Heart right ventricle (tissue), 16 donors: Measurements from ENCODE around the gene NCOA4. TPM values are rescaled to one million over a fixed set of nuclear protein-coding genes. Genes with fewer than 3 reads are reported as not detected.

Experiments
- ATAC-seq, 8 donors: fragments of 200-7000 bp; cut with Tn5 transposase; one replicate each; pipeline ENCODE4 v1.9.1; 2020; ENCODE audit warnings: mild to moderate bottlenecking in 8 of 8, moderate library complexity in 8 of 8, moderate number of reproducible peaks in 1 of 8
- DNase-seq, 2 donors: peaks; one replicate each; pipeline ENCODE4 v3.0.0-alpha.2; 2020
- H3K27ac ChIP-seq, 10 donors: fragments of 200-600 bp; sonication (generic) in 2 of 10; one replicate each; pipeline versions ENCODE4 v1.5.0 to v1.8.0; 2020 to 2022; ENCODE audit warnings: mild to moderate bottlenecking in 3 of 10
- H3K27me3 ChIP-seq, 7 donors: fragments of 200-600 bp; one replicate each; pipeline ENCODE4 v1.8.0; 2021 to 2022; ENCODE audit warnings: mild to moderate bottlenecking in 2 of 7
- H3K36me3 ChIP-seq, 9 donors: fragments of 200-600 bp; sonication (generic) in 1 of 9; one replicate each; pipeline versions ENCODE4 v1.5.0 to v1.8.0; 2020 to 2022; ENCODE audit warnings: mild to moderate bottlenecking in 2 of 9
- H3K4me1 ChIP-seq, 9 donors: fragments of 200-600 bp; sonication (generic) in 1 of 9; one replicate each; pipeline versions ENCODE4 v1.5.0 to v1.8.0; 2020 to 2022; ENCODE audit warnings: mild to moderate bottlenecking in 4 of 9
- H3K4me3 ChIP-seq, 10 donors: fragments of 200-600 bp; sonication (generic) in 2 of 10; one replicate each; pipeline versions ENCODE4 v1.5.0 to v1.8.0; 2020 to 2022; ENCODE audit warnings: mild to moderate bottlenecking in 7 of 10, moderate library complexity in 2 of 10
- H3K9me3 ChIP-seq, 11 donors: fragments of 200-600 bp in 10 of 11; sonication (generic) in 2 of 11; one replicate each; pipeline versions ENCODE4 v1.5.0 to v1.8.0; 2013 to 2022; ENCODE audit warnings: mild to moderate bottlenecking in 2 of 11, control low read depth in 1 of 11, moderate library complexity in 1 of 11
- WGBS, 2 donors: extraction: QIAGEN DNeasy Blood & Tissue Kit; methylation state at CpG; one replicate each; pipeline ENCODE4 v1.1.7; 2013; ENCODE audit warnings: inconsistent platforms in 1 of 2; 5-methylcytosine and 5-hydroxymethylcytosine counted together
- intact Hi-C, 10 donors: fragments of 100-400 bp; cut with DNase I; formaldehyde crosslinking; loops; one replicate each; pipeline versions ENCODE4 v1.11.1 to v1.14.2; 2022
- polyA plus RNA-seq, 2 donors: library from polyadenylated mRNA; stranded (reverse); fragments of 200-250 nt; gene quantifications; one replicate each; pipeline ENCODE4 v1.2.3, GENCODE V29; 2013
- total RNA-seq, 10 donors: library from RNA; stranded (reverse); fragmentation: NEBNext Ultra II Directional in 3 of 10; extraction: Animal tissue kit (Norgen Biotek cat#: 25700) in 3 of 10; gene quantifications; one replicate each; pipeline versions ENCODE4 v1.2.1 to v1.2.4, GENCODE V29; 2021 to 2023
- TF ChIP-seq, protein P1 (sequence below), 9 donors: fragments of 200-600 bp; sonication (generic) in 2 of 9; IDR thresholded peaks; one replicate each; pipeline versions ENCODE4 v1.5.0 to v1.8.0; 2021 to 2022; ENCODE audit warnings: antibody characterized with exemption in 9 of 9, mild to moderate bottlenecking in 5 of 9, moderate library complexity in 1 of 9
- donor health status: Arrhythmogenic right ventricular cardiomyopathy.
- donor health status: ischemic (EF 13 %, LVEDD 7.1; RV severe dilation, severe dysfunction).
- donor health status: healthy with polysubstance abuse.
- donor health status: DM: no; HTN: yes; CAD: no.
- donor health status: DM: no; HTN: no; CAD: no.
- donor health status: ischemic (EF 25% LVEDD 6.9; RV normal size, moderate dysfunction).
- donor health status: ischemic (EF 25% LVEDD 5.7; RV mildly dilated, moderate dysfunction).
- donor health status: healthy.
- donor health status: DM: yes; HTN: yes; CAD: no.
- donor health status: Ischemic cardiomyopathy.
- donor health status: ischemic (EF 35%, LVEDD 5.7; RV mildly dilated, moderate dysfunction).
- donor health status: nonischemic (EF 11% LVEDD 7.7; RV severe dilation, severe dysfunction).
- donor health status: DM: yes; HTN: yes; CAD: no.
- donor health status: PGD.
- donor health status: ischemic (EF 29% LVEDD 5.4; RV normal size, mild dysfunction).
- donor health status: nonischemic (EF 23%, LVEDD 6.1; RV moderate dilation, normal function).

The NCOA4 gene
- total and polyA plus RNA-seq, 12 donors = 36.7 to 287 (median 256) TPM

DNA sequence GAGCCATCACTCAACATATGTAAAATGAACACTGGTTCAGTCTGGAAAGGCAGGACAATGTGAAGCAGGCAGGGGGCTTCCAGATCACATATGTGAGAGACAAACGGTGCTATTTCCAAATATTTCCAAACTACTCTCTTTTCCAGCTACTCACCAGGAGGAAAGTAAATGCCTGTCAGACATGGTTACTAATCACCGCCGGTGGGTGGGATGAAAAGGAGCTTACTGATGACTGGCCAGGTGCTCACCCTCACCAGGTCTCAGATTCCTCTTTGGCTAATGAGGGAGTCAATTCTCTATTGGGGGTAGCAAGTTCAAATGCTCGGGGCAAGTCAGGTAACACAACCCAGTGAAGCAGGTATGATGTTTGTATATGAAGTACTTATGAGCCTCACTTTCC, 25.3 kb upstream of the NCOA4 start:
- Histone ChIP-seq H3K4me1 (no peaks in the 10 kb centered on the region), H3K27ac (no peak overlapping the region), H3K36me3 (no peaks in the 10 kb centered on the region), H3K9me3 (peaks cover 0 to 10% (median 0%) of the 10 kb centered on the region in 11 donors), H3K4me3 (no peak overlapping the region), H3K27me3 (peaks cover 0 to 12% (median 6%) of the 10 kb centered on the region in 7 donors)
- TF ChIP-seq, protein P1, sequence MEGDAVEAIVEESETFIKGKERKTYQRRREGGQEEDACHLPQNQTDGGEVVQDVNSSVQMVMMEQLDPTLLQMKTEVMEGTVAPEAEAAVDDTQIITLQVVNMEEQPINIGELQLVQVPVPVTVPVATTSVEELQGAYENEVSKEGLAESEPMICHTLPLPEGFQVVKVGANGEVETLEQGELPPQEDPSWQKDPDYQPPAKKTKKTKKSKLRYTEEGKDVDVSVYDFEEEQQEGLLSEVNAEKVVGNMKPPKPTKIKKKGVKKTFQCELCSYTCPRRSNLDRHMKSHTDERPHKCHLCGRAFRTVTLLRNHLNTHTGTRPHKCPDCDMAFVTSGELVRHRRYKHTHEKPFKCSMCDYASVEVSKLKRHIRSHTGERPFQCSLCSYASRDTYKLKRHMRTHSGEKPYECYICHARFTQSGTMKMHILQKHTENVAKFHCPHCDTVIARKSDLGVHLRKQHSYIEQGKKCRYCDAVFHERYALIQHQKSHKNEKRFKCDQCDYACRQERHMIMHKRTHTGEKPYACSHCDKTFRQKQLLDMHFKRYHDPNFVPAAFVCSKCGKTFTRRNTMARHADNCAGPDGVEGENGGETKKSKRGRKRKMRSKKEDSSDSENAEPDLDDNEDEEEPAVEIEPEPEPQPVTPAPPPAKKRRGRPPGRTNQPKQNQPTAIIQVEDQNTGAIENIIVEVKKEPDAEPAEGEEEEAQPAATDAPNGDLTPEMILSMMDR (IDR thresholded peaks at IDR 0.05) = no peak
- intact Hi-C loops = no loop called here
- no peak for ATAC-seq
- DNase-seq = no peak
- 90 to 92% methylated on average over 4 of the region's 4 CpGs for WGBS, 2 donors

DNA sequence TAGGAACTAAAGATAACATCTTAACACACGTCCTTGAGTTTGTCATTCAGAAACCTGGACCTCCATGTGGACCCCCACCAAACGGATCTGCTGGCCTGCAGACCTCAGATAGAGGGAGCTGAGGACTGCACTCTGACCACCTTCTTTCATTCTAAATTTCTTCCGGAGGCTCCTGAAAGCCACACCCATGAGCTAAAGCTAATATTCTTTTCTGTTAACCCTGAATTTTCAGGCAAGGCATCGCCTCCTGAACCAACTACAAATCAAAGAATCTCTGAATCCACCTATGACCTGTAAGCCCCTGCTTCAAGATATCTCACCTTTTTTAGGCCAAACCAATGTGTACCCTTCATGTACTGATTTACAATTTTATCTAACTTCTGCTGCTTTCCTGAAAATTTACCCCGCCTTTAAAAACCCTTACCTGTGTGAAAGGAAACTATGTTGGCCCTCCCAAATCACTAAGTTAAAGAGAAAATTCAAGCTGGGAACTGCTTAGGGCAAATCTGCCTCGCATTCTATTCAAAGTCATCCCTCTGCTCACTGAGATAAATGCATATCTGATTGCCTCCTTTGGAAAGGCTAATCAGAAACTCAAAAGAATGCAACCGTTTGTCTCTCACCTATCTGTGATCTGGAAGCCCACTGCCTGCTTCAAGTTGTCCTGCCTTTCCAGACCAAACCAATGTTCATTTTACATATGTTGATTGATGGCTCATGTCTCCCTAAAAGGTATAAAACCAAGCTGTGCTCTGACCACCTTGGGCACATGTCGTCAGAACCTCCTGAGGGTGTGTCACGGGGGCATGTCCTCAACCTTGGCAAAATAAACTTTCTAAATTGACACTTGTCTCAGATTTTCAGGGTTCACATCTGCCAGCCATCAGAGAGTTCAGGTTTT, 23.4 kb upstream of the NCOA4 start:
- TF ChIP-seq, protein P1 (IDR thresholded peaks at IDR 0.05) = no peak
- DNase-seq (no peak), ATAC-seq (no peak)
- Histone ChIP-seq H3K4me3 (no peak overlapping the region), H3K27me3 (peaks cover 0 to 16% (median 6%) of the 10 kb centered on the region in 7 donors), H3K27ac (no peak overlapping the region), H3K9me3 (peaks cover 0 to 10% (median 0%) of the 10 kb centered on the region in 11 donors), H3K4me1 (no peaks in the 10 kb centered on the region), H3K36me3 (no peaks in the 10 kb centered on the region)
- WGBS, 2 donors = 56 to 58% methylated on average over 9 of the region's 9 CpGs
- intact Hi-C loops = no loop called here

DNA sequence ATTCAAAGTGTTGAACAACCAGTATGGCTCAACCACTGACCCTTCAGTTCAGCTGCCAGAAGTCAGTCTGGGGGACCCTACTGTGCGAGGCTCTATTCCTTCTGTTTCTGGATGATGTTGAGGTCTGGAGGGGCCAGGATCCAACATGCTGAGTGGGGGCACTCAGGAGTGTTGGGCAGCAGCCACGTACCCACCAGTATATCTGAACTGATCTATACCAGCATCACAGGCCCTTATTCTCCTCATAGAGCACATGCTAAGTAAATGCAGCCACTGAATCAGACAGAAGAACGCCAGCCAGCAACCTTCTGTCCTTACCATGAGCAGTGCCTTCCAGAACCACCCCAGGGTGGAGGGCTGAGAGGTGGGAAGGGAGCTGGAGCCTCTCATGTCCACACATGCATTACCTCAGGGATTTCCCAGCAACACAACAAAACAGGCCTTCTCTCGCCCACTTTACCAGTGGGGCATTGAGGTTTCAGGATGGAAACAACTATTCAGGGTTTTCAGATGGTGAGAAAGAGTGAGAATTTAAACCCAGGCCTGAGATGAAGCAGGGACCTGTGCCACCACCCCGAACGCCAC, 22.5 kb upstream of the NCOA4 start:
- WGBS, 2 donors = 86 to 90% methylated on average over 6 of the region's 6 CpGs
- peaks cover 0 to 25% (median 6%) of the 10 kb centered on the region in 7 donors for H3K27me3 ChIP-seq
- no peak overlapping the region for H3K4me3 ChIP-seq
- TF ChIP-seq, protein P1 (IDR thresholded peaks at IDR 0.05) = no peak
- no peaks in the 10 kb centered on the region for H3K36me3 ChIP-seq
- intact Hi-C loops = no loop called here
- DNase-seq (no peak), ATAC-seq (no peak)
- H3K9me3 ChIP-seq = peaks cover 0 to 10% (median 0%) of the 10 kb centered on the region in 11 donors
- no peaks in the 10 kb centered on the region for H3K4me1 ChIP-seq
- no peak overlapping the region for H3K27ac ChIP-seq

DNA sequence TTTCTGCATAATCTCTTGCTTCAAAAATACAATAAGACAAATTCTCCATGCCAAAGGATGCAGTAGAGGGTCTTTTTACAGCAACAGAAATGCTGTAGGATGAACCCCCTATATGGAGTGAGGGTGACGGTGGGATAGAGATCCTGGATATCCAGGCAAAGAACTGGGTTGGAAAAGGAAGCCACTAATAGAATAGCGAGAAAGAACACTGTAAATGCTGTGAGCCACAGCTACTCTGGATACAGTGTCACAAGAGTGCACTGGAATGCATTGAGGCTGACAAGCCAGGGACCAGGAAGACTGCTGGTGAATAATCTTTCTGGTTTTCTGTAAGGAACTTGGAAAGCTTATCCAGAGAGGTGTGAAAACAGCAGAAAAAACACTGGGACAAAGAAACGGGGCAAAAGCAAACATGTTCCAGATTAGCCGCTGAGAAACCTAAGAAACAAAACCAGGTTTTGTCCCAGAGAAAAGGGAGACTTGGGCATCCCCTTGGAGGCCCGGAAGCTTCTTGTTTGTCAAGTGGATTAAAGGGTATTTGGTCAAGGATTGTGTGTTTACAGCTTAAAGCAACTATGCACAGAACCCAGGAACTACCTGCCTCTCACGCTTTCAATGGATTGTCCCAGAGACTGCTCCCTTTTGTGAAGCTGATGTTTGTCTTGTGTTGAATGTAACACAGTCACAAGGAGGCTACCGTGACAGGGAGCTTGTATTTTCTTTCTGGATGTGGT, 21.8 kb upstream of the NCOA4 start:
- DNase-seq (no peak), ATAC-seq (no peak)
- Histone ChIP-seq H3K36me3 (no peaks in the 10 kb centered on the region), H3K27ac (no peak overlapping the region), H3K27me3 (peaks cover 0 to 28% (median 6%) of the 10 kb centered on the region in 7 donors), H3K4me1 (no peaks in the 10 kb centered on the region), H3K4me3 (no peak overlapping the region), H3K9me3 (peaks cover 0 to 6% (median 0%) of the 10 kb centered on the region in 11 donors)
- intact Hi-C loops = no loop called here
- 49 to 63% methylated on average over 7 of the region's 7 CpGs for WGBS, 2 donors
- TF ChIP-seq, protein P1 (IDR thresholded peaks at IDR 0.05) = no peak
